Neural cell (in vitro differentiated cells): ENCODE measurements around the gene SDHAF2. TPM values are rescaled to one million over a fixed set of nuclear protein-coding genes. Genes with fewer than 3 reads are reported as not detected.

ENCODE experiments used
- H2AFZ ChIP-seq: fragments of 200-600, 300-800 bp; sonication (generic), shearing (Covaris generic); 2 replicates; pipeline ENCODE4 v1.6.0; 2014; ENCODE audit warnings: low read depth, mild to moderate bottlenecking, antibody characterized with exemption, low read length, moderate library complexity
- H3F3A ChIP-seq: fragments of 200-600 bp; shearing (Covaris generic); 2 replicates; pipeline ENCODE4 v1.6.1; 2016; ENCODE audit warnings: mild to moderate bottlenecking, moderate library complexity, mixed read lengths, antibody characterized with exemption, low read length; ENCODE audit not compliant: insufficient read depth, poor library complexity, severe bottlenecking
- H3K27ac ChIP-seq: fragments of 200-600, 300-800 bp; sonication (generic), shearing (Covaris generic); 2 replicates; pipeline ENCODE4 v1.5.1; 2014; ENCODE audit warnings: mild to moderate bottlenecking, low read length, moderate library complexity
- H3K27me3 ChIP-seq: fragments of 300-800, 200-600 bp; sonication (generic), shearing (Covaris generic); 2 replicates; pipeline ENCODE4 v1.6.0; 2014; ENCODE audit warnings: mild to moderate bottlenecking, low read depth, low read length, moderate library complexity; ENCODE audit not compliant: insufficient read depth
- H3K36me3 ChIP-seq: fragments of 300-800, 200-600 bp; sonication (generic), shearing (Covaris generic); 2 replicates; pipeline ENCODE4 v1.5.1; 2014; ENCODE audit warnings: mild to moderate bottlenecking, antibody characterized with exemption, low read length, moderate library complexity; ENCODE audit not compliant: insufficient read depth
- H3K4me2 ChIP-seq: fragments of 300-800, 200-600 bp; sonication (generic), shearing (Covaris generic); 2 replicates; pipeline ENCODE4 v1.6.0; 2014; ENCODE audit warnings: mild to moderate bottlenecking, low read length
- H3K4me3 ChIP-seq: fragments of 300-800, 200-600 bp; sonication (generic), shearing (Covaris generic); 2 replicates; pipeline ENCODE4 v1.5.1; 2014; ENCODE audit warnings: mild to moderate bottlenecking, low read length, moderate library complexity
- H3K79me2 ChIP-seq: fragments of 200-600 bp; shearing (Covaris generic); replicated peaks from 2 replicates; pipeline ENCODE4 v1.6.0; 2014; ENCODE audit warnings: mild to moderate bottlenecking, low read length, moderate library complexity; ENCODE audit not compliant: insufficient read depth
- H3K9ac ChIP-seq: fragments of 300-800, 200-600 bp; sonication (generic), shearing (Covaris generic); 2 replicates; pipeline ENCODE4 v1.6.1; 2016; ENCODE audit warnings: mild to moderate bottlenecking, low read length, mixed read lengths
- H3K9me2 ChIP-seq: fragments of 200-600 bp; shearing (Covaris generic); 2 replicates; pipeline ENCODE4 v1.6.1; 2016; ENCODE audit warnings: mild to moderate bottlenecking, low read length, mixed read lengths; ENCODE audit not compliant: insufficient read depth
- H3K9me3 ChIP-seq: fragments of 200-600, 300-800 bp; sonication (generic), shearing (Covaris generic); 2 replicates; pipeline ENCODE4 v1.6.1; 2016; ENCODE audit warnings: mild to moderate bottlenecking, mixed run types, low read length, moderate library complexity, mixed read lengths
- H4K20me1 ChIP-seq: fragments of 200-600 bp; shearing (Covaris generic); 2 replicates; pipeline ENCODE4 v1.6.1; 2016; ENCODE audit warnings: mild to moderate bottlenecking, mixed run types; ENCODE audit not compliant: insufficient read depth
- EP300 ChIP-seq: fragments of 450-650 bp; conservative IDR thresholded peaks from 2 replicates; pipeline ENCODE4 v1.6.1; 2014; ENCODE audit warnings: antibody characterized with exemption, mild to moderate bottlenecking, moderate library complexity; ENCODE audit not compliant: poor library complexity, severe bottlenecking
- EZH2 ChIP-seq: fragments of 200-600, 300-800 bp; shearing (Covaris generic), sonication (generic); IDR thresholded peaks from 2 replicates; pipeline ENCODE4 v1.6.1; 2014; ENCODE audit warnings: antibody characterized with exemption, low read length, borderline replicate concordance, mild to moderate bottlenecking; ENCODE audit not compliant: insufficient read depth, poor library complexity, severe bottlenecking
- MXI1 ChIP-seq: fragments of 450-650 bp; conservative IDR thresholded peaks from 2 replicates; pipeline ENCODE4 v1.6.1; 2014; ENCODE audit warnings: antibody characterized with exemption, mild to moderate bottlenecking; ENCODE audit not compliant: poor library complexity, severe bottlenecking
- POLR2AphosphoS5 ChIP-seq: IDR thresholded peaks from 2 replicates; pipeline ENCODE4 v1.6.1; 2012
- RAD21 ChIP-seq: fragments of 450-650 bp; conservative IDR thresholded peaks from 2 replicates; pipeline ENCODE4 v1.6.1; 2014; ENCODE audit warnings: antibody characterized with exemption, mild to moderate bottlenecking, moderate library complexity
- SMC3 ChIP-seq: fragments of 450-650 bp; conservative IDR thresholded peaks from 2 replicates; pipeline ENCODE4 v1.6.1; 2014; ENCODE audit warnings: antibody characterized with exemption, mild to moderate bottlenecking, moderate library complexity; ENCODE audit not compliant: poor library complexity
- TAF1 ChIP-seq: IDR thresholded peaks from 2 replicates; pipeline ENCODE4 v1.6.1; 2012; ENCODE audit warnings: low read depth
- polyA plus RNA-seq: library from polyadenylated mRNA; depleted of rRNA; stranded (reverse); fragments of >200 nt; gene quantifications from 2 replicates; pipeline ENCODE4 v1.2.3, GENCODE V29; 2014
- TF ChIP-seq, protein P1 (sequence below): IDR thresholded peaks from 2 replicates; pipeline ENCODE4 v1.6.1; 2012; ENCODE audit warnings: borderline replicate concordance
- TF ChIP-seq, protein P2 (sequence below): fragments of 450-650 bp; IDR thresholded peaks from 2 replicates; pipeline ENCODE4 v1.5.1; 2014; ENCODE audit warnings: antibody characterized with exemption, mild to moderate bottlenecking, moderate library complexity; ENCODE audit not compliant: poor library complexity, severe bottlenecking

The SDHAF2 gene
- polyA plus RNA-seq, 1 donor from 2014 or later, result 54.5 TPM

DNA sequence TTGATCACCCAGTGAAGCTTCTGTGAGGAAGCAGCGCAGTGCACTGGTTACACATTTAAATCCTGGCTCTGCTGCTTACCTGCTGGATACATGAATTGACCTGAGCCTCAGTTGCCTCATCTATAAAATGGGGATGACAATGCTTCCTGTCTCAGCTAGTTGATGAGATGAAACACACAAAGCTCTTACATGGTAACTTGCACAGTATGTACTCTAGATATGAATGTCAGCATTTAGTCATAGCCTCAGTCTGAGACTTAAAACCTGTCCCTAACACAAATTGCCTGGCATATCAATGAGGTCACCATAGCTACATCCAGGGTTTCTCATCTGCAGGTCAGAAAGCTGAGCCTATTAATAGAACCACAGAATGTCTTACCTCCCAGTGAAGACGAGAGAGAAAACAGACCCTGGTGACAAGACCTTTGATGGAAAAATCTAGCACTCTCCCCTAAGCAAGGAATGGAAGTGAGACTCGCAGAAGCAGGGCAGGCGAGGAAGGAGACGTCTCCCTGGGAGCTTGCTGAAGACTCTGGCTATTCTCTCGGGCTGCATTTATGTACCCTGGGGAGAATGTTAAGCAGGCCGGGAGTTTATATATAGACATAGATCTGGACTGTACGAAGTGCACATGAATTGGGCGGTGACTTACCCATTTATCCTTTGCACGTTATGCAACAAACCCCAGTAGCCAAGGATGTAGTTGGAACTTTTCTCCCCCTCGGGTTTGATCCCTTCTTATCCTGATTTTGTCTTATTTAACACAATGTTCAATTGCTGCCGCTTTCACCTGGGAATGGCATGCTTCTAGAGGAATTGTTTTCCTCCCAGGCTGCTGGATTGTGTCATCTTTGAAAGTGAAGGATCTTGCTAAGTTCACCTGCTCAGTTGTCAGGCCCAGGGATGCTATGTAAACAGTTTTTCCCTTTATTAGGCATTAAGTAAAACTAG, 18.0 kb downstream of the SDHAF2 start:
- Histone ChIP-seq H3K27me3 (no peaks in the 10 kb centered on the region), H3F3A (no peaks in the 10 kb centered on the region), H3K4me2 (no peak overlapping the region), H3K79me2 (no peaks in the 10 kb centered on the region), H3K4me3 (no peak overlapping the region), H3K9ac (no peak overlapping the region), H4K20me1 (no peaks in the 10 kb centered on the region), H2AFZ (no peak overlapping the region), H3K9me2 (no peaks in the 10 kb centered on the region), H3K9me3 (no peaks in the 10 kb centered on the region), H3K27ac (no peak overlapping the region), H3K36me3 (peaks cover 7% of the 10 kb centered on the region)
- TF ChIP-seq, protein P1, sequence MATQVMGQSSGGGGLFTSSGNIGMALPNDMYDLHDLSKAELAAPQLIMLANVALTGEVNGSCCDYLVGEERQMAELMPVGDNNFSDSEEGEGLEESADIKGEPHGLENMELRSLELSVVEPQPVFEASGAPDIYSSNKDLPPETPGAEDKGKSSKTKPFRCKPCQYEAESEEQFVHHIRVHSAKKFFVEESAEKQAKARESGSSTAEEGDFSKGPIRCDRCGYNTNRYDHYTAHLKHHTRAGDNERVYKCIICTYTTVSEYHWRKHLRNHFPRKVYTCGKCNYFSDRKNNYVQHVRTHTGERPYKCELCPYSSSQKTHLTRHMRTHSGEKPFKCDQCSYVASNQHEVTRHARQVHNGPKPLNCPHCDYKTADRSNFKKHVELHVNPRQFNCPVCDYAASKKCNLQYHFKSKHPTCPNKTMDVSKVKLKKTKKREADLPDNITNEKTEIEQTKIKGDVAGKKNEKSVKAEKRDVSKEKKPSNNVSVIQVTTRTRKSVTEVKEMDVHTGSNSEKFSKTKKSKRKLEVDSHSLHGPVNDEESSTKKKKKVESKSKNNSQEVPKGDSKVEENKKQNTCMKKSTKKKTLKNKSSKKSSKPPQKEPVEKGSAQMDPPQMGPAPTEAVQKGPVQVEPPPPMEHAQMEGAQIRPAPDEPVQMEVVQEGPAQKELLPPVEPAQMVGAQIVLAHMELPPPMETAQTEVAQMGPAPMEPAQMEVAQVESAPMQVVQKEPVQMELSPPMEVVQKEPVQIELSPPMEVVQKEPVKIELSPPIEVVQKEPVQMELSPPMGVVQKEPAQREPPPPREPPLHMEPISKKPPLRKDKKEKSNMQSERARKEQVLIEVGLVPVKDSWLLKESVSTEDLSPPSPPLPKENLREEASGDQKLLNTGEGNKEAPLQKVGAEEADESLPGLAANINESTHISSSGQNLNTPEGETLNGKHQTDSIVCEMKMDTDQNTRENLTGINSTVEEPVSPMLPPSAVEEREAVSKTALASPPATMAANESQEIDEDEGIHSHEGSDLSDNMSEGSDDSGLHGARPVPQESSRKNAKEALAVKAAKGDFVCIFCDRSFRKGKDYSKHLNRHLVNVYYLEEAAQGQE, result no peak
- TF ChIP-seq EZH2, result no peak
- no peak for TF ChIP-seq EP300
- TF ChIP-seq SMC3, result no peak
- TF ChIP-seq POLR2AphosphoS5, result no peak
- no peak for TF ChIP-seq TAF1
- TF ChIP-seq, protein P2, sequence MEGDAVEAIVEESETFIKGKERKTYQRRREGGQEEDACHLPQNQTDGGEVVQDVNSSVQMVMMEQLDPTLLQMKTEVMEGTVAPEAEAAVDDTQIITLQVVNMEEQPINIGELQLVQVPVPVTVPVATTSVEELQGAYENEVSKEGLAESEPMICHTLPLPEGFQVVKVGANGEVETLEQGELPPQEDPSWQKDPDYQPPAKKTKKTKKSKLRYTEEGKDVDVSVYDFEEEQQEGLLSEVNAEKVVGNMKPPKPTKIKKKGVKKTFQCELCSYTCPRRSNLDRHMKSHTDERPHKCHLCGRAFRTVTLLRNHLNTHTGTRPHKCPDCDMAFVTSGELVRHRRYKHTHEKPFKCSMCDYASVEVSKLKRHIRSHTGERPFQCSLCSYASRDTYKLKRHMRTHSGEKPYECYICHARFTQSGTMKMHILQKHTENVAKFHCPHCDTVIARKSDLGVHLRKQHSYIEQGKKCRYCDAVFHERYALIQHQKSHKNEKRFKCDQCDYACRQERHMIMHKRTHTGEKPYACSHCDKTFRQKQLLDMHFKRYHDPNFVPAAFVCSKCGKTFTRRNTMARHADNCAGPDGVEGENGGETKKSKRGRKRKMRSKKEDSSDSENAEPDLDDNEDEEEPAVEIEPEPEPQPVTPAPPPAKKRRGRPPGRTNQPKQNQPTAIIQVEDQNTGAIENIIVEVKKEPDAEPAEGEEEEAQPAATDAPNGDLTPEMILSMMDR, result no peak
- TF ChIP-seq MXI1, result no peak

DNA sequence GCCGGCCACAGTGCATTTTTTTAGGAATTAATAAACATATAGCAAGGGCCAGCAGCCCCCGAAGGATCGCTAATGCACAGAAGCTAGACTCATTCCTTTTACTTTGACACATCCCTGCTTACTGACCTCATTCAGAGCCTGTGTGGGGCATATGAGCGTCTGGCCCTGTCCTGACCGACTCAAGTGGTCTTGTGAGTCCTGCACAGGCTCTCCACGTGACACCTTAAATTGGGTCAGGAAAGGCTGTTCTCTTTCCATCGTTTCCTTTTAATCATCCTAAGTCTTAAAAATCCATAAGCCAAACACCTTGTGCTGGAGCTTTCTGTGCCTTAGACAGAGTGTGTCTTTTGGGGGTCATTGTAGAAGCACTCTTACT, 18.6 kb downstream of the SDHAF2 start:
- no peak overlapping the region for H3K9ac ChIP-seq
- H2AFZ ChIP-seq, result no peak overlapping the region
- H3K27ac ChIP-seq, result no peak overlapping the region
- H3K27me3 ChIP-seq, result no peaks in the 10 kb centered on the region
- H3K79me2 ChIP-seq, result no peaks in the 10 kb centered on the region
- no peaks in the 10 kb centered on the region for H4K20me1 ChIP-seq
- H3K4me2 ChIP-seq, result no peak overlapping the region
- no peaks in the 10 kb centered on the region for H3K9me3 ChIP-seq
- no peak overlapping the region for H3K4me3 ChIP-seq
- peaks cover 7% of the 10 kb centered on the region for H3K36me3 ChIP-seq
- no peaks in the 10 kb centered on the region for H3F3A ChIP-seq
- TF ChIP-seq RAD21 (no peak), POLR2AphosphoS5 (no peak), EP300 (no peak), SMC3 (no peak), MXI1 (no peak)
- TF ChIP-seq, protein P1, result no peak
- TF ChIP-seq, protein P2, result no peak
- H3K9me2 ChIP-seq, result no peaks in the 10 kb centered on the region
